KOPT-K1 (cell line): Measurements from ENCODE around the gene TIGD3.
"Not testable (repeated sequence)": the region's sequence is repeated elsewhere in the genome, so short reads cannot be mapped to it uniquely, and the experiment has no call there.

Experiments
- H3K27ac ChIP-seq: fragments of 200-600 bp; sonication (generic); 2 replicates; pipeline ENCODE4 v1.5.1; 2016; ENCODE audit warnings: antibody characterized with exemption, mild to moderate bottlenecking, low read depth, low read length; ENCODE audit not compliant: poor library complexity, severe bottlenecking
- H3K36me3 ChIP-seq: fragments of 200-600 bp; sonication (generic); 2 replicates; pipeline ENCODE4 v1.5.1; 2017; ENCODE audit warnings: antibody characterized with exemption, mild to moderate bottlenecking, low read length, moderate library complexity; ENCODE audit not compliant: insufficient read depth
- H3K9me3 ChIP-seq: fragments of 200-600 bp; sonication (generic); 2 replicates; pipeline ENCODE4 v1.5.1; 2017; ENCODE audit warnings: antibody characterized with exemption, low read length, mild to moderate bottlenecking; ENCODE audit not compliant: insufficient read depth, poor library complexity, severe bottlenecking

The TIGD3 gene

GRCh38 chr11:65317025-65317786, 37.3 kb upstream of the TIGD3 start:
- no peak overlapping the region for H3K27ac ChIP-seq
- H3K36me3 ChIP-seq, result no peaks in the 10 kb centered on the region
- no peaks in the 10 kb centered on the region for H3K9me3 ChIP-seq

- no peak overlapping the region for H3K27ac ChIP-seq
- no peaks in the 10 kb centered on the region for H3K36me3 ChIP-seq
- no peaks in the 10 kb centered on the region for H3K9me3 ChIP-seq
These were observed 34.0 kb upstream of the TIGD3 start for GRCh38 chr11:65320386-65321075.

- H3K27ac ChIP-seq, result no peak overlapping the region
- H3K36me3 ChIP-seq, result no peaks in the 10 kb centered on the region
- H3K9me3 ChIP-seq, result no peaks in the 10 kb centered on the region
These were observed 33.5 kb upstream of the TIGD3 start for GRCh38 chr11:65321076-65321475.

GRCh38 chr11:65321828-65322485, 32.6 kb upstream of the TIGD3 start:
- no peak overlapping the region for H3K27ac ChIP-seq
- H3K36me3 ChIP-seq, result no peaks in the 10 kb centered on the region
- no peaks in the 10 kb centered on the region for H3K9me3 ChIP-seq

- Histone ChIP-seq H3K9me3 (no peaks in the 10 kb centered on the region), H3K27ac (no peak overlapping the region), H3K36me3 (no peaks in the 10 kb centered on the region)
These were observed 30.7 kb upstream of the TIGD3 start for GRCh38 chr11:65323813-65324212.

- H3K36me3 ChIP-seq, result no peaks in the 10 kb centered on the region
- no peak overlapping the region for H3K27ac ChIP-seq
- H3K9me3 ChIP-seq, result no peaks in the 10 kb centered on the region
These were observed 29.1 kb upstream of the TIGD3 start for GRCh38 chr11:65325435-65325834.

- no peak overlapping the region for H3K27ac ChIP-seq
- no peaks in the 10 kb centered on the region for H3K36me3 ChIP-seq
These were observed 27.5 kb upstream of the TIGD3 start for GRCh38 chr11:65327021-65327420.

GRCh38 chr11:65329478-65329877, 25.1 kb upstream of the TIGD3 start:
- no peaks in the 10 kb centered on the region for H3K36me3 ChIP-seq
- no peak overlapping the region for H3K27ac ChIP-seq

More at GRCh38 chr11:65327021-65327420, 27.5 kb upstream of the TIGD3 start:
- no peaks in the 10 kb centered on the region for H3K9me3 ChIP-seq

GRCh38 chr11:65329944-65330403, 24.6 kb upstream of the TIGD3 start:
- no peaks in the 10 kb centered on the region for H3K9me3 ChIP-seq
- no peak overlapping the region for H3K27ac ChIP-seq
- no peaks in the 10 kb centered on the region for H3K36me3 ChIP-seq

More at GRCh38 chr11:65329478-65329877, 25.1 kb upstream of the TIGD3 start:
- no peaks in the 10 kb centered on the region for H3K9me3 ChIP-seq

- Histone ChIP-seq H3K27ac (no peak overlapping the region), H3K36me3 (no peaks in the 10 kb centered on the region), H3K9me3 (no peaks in the 10 kb centered on the region)
These were observed 24.0 kb upstream of the TIGD3 start for GRCh38 chr11:65330544-65330943.

GRCh38 chr11:65332591-65332990, 22.0 kb upstream of the TIGD3 start:
- not testable (repeated sequence) for H3K9me3 ChIP-seq, H3K36me3 ChIP-seq, H3K27ac ChIP-seq

- H3K9me3 ChIP-seq, result no peaks in the 10 kb centered on the region
- peak overlapping the region; percentile 88 for H3K27ac ChIP-seq
- H3K36me3 ChIP-seq, result peaks cover 27% of the 10 kb centered on the region
These were observed 19.8 kb upstream of the TIGD3 start for GRCh38 chr11:65334696-65335295.

- no peaks in the 10 kb centered on the region for H3K9me3 ChIP-seq
- H3K36me3 ChIP-seq, result peaks cover 65% of the 10 kb centered on the region
These were observed 15.9 kb upstream of the TIGD3 start for GRCh38 chr11:65338676-65339075.

GRCh38 chr11:65340226-65340625, 14.3 kb upstream of the TIGD3 start:
- Histone ChIP-seq H3K27ac (no peak overlapping the region), H3K36me3 (peaks cover 81% of the 10 kb centered on the region), H3K9me3 (no peaks in the 10 kb centered on the region)

More at GRCh38 chr11:65338676-65339075, 15.9 kb upstream of the TIGD3 start:
- H3K27ac ChIP-seq, result no peak overlapping the region

- peaks cover 89% of the 10 kb centered on the region for H3K36me3 ChIP-seq
These were observed 12.7 kb upstream of the TIGD3 start for GRCh38 chr11:65341856-65342255.

More at GRCh38 chr11:65341856-65342255, 12.7 kb upstream of the TIGD3 start:
- H3K27ac ChIP-seq, result no peak overlapping the region
- no peaks in the 10 kb centered on the region for H3K9me3 ChIP-seq
